H7 (cell line): ENCODE data around the gene ZSCAN31. TPM values are rescaled to one million over a fixed set of nuclear protein-coding genes. Genes with fewer than 3 reads are reported as not detected.
A peak's percentile ranks its signal among the peaks of the same experiment; 100 is the strongest.
"Not testable (repeated sequence)": the region's sequence is repeated elsewhere in the genome, so short reads cannot be mapped to it uniquely, and the experiment has no call there.

Experiments
- DNase-seq: peaks from one replicate; pipeline ENCODE4 v3.0.0; 2012
- H3K27me3 ChIP-seq: 2 replicates; pipeline ENCODE4 v1.6.0; 2011; ENCODE audit warnings: mild to moderate bottlenecking, low read length; ENCODE audit not compliant: control insufficient read depth, insufficient read depth
- H3K36me3 ChIP-seq: replicated peaks from 2 replicates; pipeline ENCODE4 v1.5.1; 2011; ENCODE audit warnings: low read length; ENCODE audit not compliant: control insufficient read depth, insufficient read depth
- H3K4me3 ChIP-seq: 2 replicates; pipeline ENCODE4 v1.5.1; 2011; ENCODE audit warnings: low read depth, mild to moderate bottlenecking, control low read depth, low read length, moderate library complexity; ENCODE audit not compliant: insufficient read depth
- total RNA-seq: library from RNA; depleted of rRNA; stranded (reverse); fragments of >200 nt; shearing (Covaris generic); gene quantifications from 2 replicates; pipeline ENCODE4 v1.2.3, GENCODE V29; 2014; rRNA removed

ZSCAN31 gene
- 5.6 and 5.8 TPM in 2 replicates for total RNA-seq

GRCh38 chr6:28335564-28336283, at the start of gene ZSCAN31:
Gene ZSCAN31 (minus strand): TSS chr6:28336148. CDS start chr6:28329683, 6,465 bp downstream.
- H3K36me3 ChIP-seq: no peaks in the 10 kb centered on the region
- peak within 1 kb of the TSS; percentile 53 for H3K4me3 ChIP-seq
- no peaks in the 10 kb centered on the region for H3K27me3 ChIP-seq
- DNase-seq: peak; percentile 90

GRCh38 chr6:28384143-28384533, 48.2 kb upstream of the ZSCAN31 start:
- H3K27me3 ChIP-seq: no peaks in the 10 kb centered on the region
- H3K4me3 ChIP-seq: no peak overlapping the region
- no peak for DNase-seq
- H3K36me3 ChIP-seq: peaks cover 9% of the 10 kb centered on the region

GRCh38 chr6:28383235-28384142, 47.5 kb upstream of the ZSCAN31 start:
- H3K27me3 ChIP-seq: no peaks in the 10 kb centered on the region
- DNase-seq: peak; percentile 84
- H3K36me3 ChIP-seq: peaks cover 7% of the 10 kb centered on the region
- H3K4me3 ChIP-seq: peak overlapping the region; percentile 46

- peaks cover 5% of the 10 kb centered on the region for H3K36me3 ChIP-seq
- no peak overlapping the region for H3K4me3 ChIP-seq
- no peak for DNase-seq
- H3K27me3 ChIP-seq: no peaks in the 10 kb centered on the region
These were observed 44.4 kb upstream of the ZSCAN31 start for GRCh38 chr6:28380381-28380780.

- no peak for DNase-seq
- Histone ChIP-seq H3K36me3 (peaks cover 5% of the 10 kb centered on the region), H3K4me3 (no peak overlapping the region), H3K27me3 (no peaks in the 10 kb centered on the region)
These were observed 42.7 kb upstream of the ZSCAN31 start for GRCh38 chr6:28378644-28379043.

- DNase-seq: no peak
- Histone ChIP-seq H3K36me3 (peaks cover 5% of the 10 kb centered on the region), H3K27me3 (no peaks in the 10 kb centered on the region), H3K4me3 (no peak overlapping the region)
These were observed 41.9 kb upstream of the ZSCAN31 start for GRCh38 chr6:28377879-28378278.

- no peaks in the 10 kb centered on the region; the same call in 1 of the 2 replicates for H3K36me3 ChIP-seq
- H3K4me3 ChIP-seq: no peak overlapping the region
- no peaks in the 10 kb centered on the region for H3K27me3 ChIP-seq
- DNase-seq: no peak
These were observed 38.0 kb upstream of the ZSCAN31 start for GRCh38 chr6:28373925-28374324.

GRCh38 chr6:28371706-28372451, 35.9 kb upstream of the ZSCAN31 start:
- H3K36me3 ChIP-seq: no peaks in the 10 kb centered on the region
- no peaks in the 10 kb centered on the region for H3K27me3 ChIP-seq
- no peak overlapping the region for H3K4me3 ChIP-seq
- DNase-seq: no peak

GRCh38 chr6:28371280-28371679, 35.3 kb upstream of the ZSCAN31 start:
- Histone ChIP-seq H3K4me3 (no peak overlapping the region), H3K27me3 (no peaks in the 10 kb centered on the region), H3K36me3 (no peaks in the 10 kb centered on the region)
- no peak for DNase-seq

GRCh38 chr6:28370440-28370839, 34.5 kb upstream of the ZSCAN31 start:
- Histone ChIP-seq H3K4me3 (no peak overlapping the region), H3K27me3 (no peaks in the 10 kb centered on the region), H3K36me3 (peaks cover 7% of the 10 kb centered on the region)
- DNase-seq: no peak

GRCh38 chr6:28369463-28369862, 33.5 kb upstream of the ZSCAN31 start:
- no peak for DNase-seq
- Histone ChIP-seq H3K27me3 (no peaks in the 10 kb centered on the region), H3K4me3 (no peak overlapping the region), H3K36me3 (peaks cover 13% of the 10 kb centered on the region)

GRCh38 chr6:28368522-28368921, 32.6 kb upstream of the ZSCAN31 start:
- H3K27me3 ChIP-seq: no peaks in the 10 kb centered on the region
- H3K4me3 ChIP-seq: no peak overlapping the region
- DNase-seq: no peak
- H3K36me3 ChIP-seq: peaks cover 17% of the 10 kb centered on the region

- not testable (repeated sequence) for H3K27me3 ChIP-seq, DNase-seq, H3K4me3 ChIP-seq
- peaks cover 19% of the 10 kb centered on the region for H3K36me3 ChIP-seq
These were observed 29.6 kb upstream of the ZSCAN31 start for GRCh38 chr6:28365590-28365989.

- no peaks in the 10 kb centered on the region for H3K27me3 ChIP-seq
- H3K36me3 ChIP-seq: peaks cover 17% of the 10 kb centered on the region
- H3K4me3 ChIP-seq: no peak overlapping the region
- DNase-seq: no peak
These were observed 25.0 kb upstream of the ZSCAN31 start for GRCh38 chr6:28360961-28361360.
